Osteocyte (in vitro differentiated cells): Measurements from ENCODE around the gene GIT2. TPM values are rescaled to one million over a fixed set of nuclear protein-coding genes. Genes with fewer than 3 reads are reported as not detected.
A peak's percentile ranks its signal among the peaks of the same experiment; 100 is the strongest.

Source experiments
- DNase-seq: peaks from one replicate; pipeline ENCODE4 v3.0.0; 2021; ENCODE audit warnings: mixed read lengths; ENCODE audit not compliant: unreplicated experiment; ENCODE audit errors: extremely low spot score
- H3K27ac Mint-ChIP-seq: one replicate; pipeline ENCODE4 v1.8.0; 2021; ENCODE audit warnings: mild to moderate bottlenecking, mixed read lengths; ENCODE audit not compliant: unreplicated experiment
- H3K27me3 Mint-ChIP-seq: one replicate; pipeline ENCODE4 v1.8.0; 2021; ENCODE audit warnings: mixed read lengths; ENCODE audit not compliant: unreplicated experiment
- H3K36me3 Mint-ChIP-seq: one replicate; pipeline ENCODE4 v1.8.0; 2021; ENCODE audit warnings: mixed read lengths; ENCODE audit not compliant: unreplicated experiment
- H3K4me1 Mint-ChIP-seq: one replicate; pipeline ENCODE4 v1.8.0; 2021; ENCODE audit warnings: mixed read lengths; ENCODE audit not compliant: unreplicated experiment
- H3K4me3 Mint-ChIP-seq: one replicate; pipeline ENCODE4 v1.8.0; 2021; ENCODE audit warnings: mild to moderate bottlenecking, moderate library complexity, mixed read lengths; ENCODE audit not compliant: unreplicated experiment
- H3K9me3 Mint-ChIP-seq: one replicate; pipeline ENCODE4 v1.8.0; 2021; ENCODE audit warnings: mixed read lengths; ENCODE audit not compliant: unreplicated experiment
- CTCF ChIP-seq: fragments of 200-600 bp; sonication (generic); IDR thresholded peaks from 2 replicates; pipeline ENCODE4 v1.5.0; 2021; ENCODE audit warnings: antibody characterized with exemption, mild to moderate bottlenecking, moderate library complexity
- total RNA-seq: library from RNA; stranded (reverse); gene quantifications from 2 replicates; pipeline ENCODE4 v1.2.1, GENCODE V29; 2021

GIT2 gene
- total RNA-seq, 1 donor from 2014 or later, result 49.6 TPM

- Mint-ChIP-seq H3K36me3 (peaks cover 28% of the 10 kb centered on the region), H3K27ac (no peak overlapping the region), H3K9me3 (no peaks in the 10 kb centered on the region), H3K4me3 (no peak overlapping the region), H3K4me1 (peaks cover 11% of the 10 kb centered on the region), H3K27me3 (no peaks in the 10 kb centered on the region)
- no peak for TF ChIP-seq CTCF
- no peak for DNase-seq
Measured at GRCh38 chr12:109910254-109910968, 85.8 kb downstream of the GIT2 start.

GRCh38 chr12:109905301-109905700 lies 90.9 kb downstream of the GIT2 start:
- no peak overlapping the region for H3K27ac Mint-ChIP-seq
- H3K4me3 Mint-ChIP-seq, result no peak overlapping the region
- DNase-seq, result no peak
- no peaks in the 10 kb centered on the region for H3K9me3 Mint-ChIP-seq
- H3K36me3 Mint-ChIP-seq, result peaks cover 27% of the 10 kb centered on the region
- no peaks in the 10 kb centered on the region for H3K27me3 Mint-ChIP-seq
- TF ChIP-seq CTCF, result no peak
- peaks cover 11% of the 10 kb centered on the region for H3K4me1 Mint-ChIP-seq

DNA sequence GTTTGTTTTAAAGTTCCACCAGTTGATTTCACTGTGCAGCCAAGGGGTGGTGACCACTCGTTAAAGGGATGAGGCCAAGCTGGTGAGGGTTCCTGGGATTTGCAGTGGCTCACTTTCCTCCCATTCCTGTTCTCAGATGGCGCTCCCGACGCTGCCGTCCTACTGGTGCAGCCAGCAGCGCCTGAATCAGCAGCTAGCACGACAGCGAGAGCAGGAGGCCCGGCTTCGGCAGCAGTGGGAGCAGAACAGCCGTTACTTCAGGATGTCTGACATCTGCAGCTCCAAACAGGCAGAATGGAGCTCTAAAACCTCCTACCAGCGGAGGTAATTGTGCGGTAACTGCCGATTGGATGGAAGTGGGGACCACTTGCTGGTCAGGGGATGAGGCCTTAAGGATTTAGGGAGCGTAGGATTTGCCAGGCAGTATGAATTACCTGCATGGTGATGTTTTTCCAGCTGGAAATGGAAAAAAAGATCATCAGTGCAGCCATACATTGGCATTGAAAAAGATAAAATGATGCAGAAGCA lies 93.2 kb downstream of the GIT2 start:
- no peak for DNase-seq
- H3K9me3 Mint-ChIP-seq, result no peaks in the 10 kb centered on the region
- no peak overlapping the region for H3K27ac Mint-ChIP-seq

GRCh38 chr12:109900752-109901580 lies 95.2 kb downstream of the GIT2 start:
- Mint-ChIP-seq H3K4me3 (peak overlapping the region; percentile 97), H3K4me1 (peaks cover 21% of the 10 kb centered on the region), H3K36me3 (peaks cover 14% of the 10 kb centered on the region), H3K27me3 (no peaks in the 10 kb centered on the region), H3K9me3 (no peaks in the 10 kb centered on the region), H3K27ac (peak overlapping the region; percentile 96)
- no peak for TF ChIP-seq CTCF
- DNase-seq, result no peak

More for the DNA sequence above, 93.2 kb downstream of the GIT2 start:
- Mint-ChIP-seq H3K4me3 (no peak overlapping the region), H3K36me3 (peaks cover 17% of the 10 kb centered on the region), H3K27me3 (no peaks in the 10 kb centered on the region), H3K4me1 (peaks cover 20% of the 10 kb centered on the region)
- no peak for TF ChIP-seq CTCF
